Neural cell (in vitro differentiated cells): ENCODE measurements around the gene P2RX5.

Experiments
- EP300 ChIP-seq: fragments of 450-650 bp; conservative IDR thresholded peaks from 2 replicates; pipeline ENCODE4 v1.6.1; 2014; ENCODE audit warnings: antibody characterized with exemption, mild to moderate bottlenecking, moderate library complexity; ENCODE audit not compliant: poor library complexity, severe bottlenecking
- EZH2 ChIP-seq: fragments of 200-600, 300-800 bp; shearing (Covaris generic), sonication (generic); IDR thresholded peaks from 2 replicates; pipeline ENCODE4 v1.6.1; 2014; ENCODE audit warnings: antibody characterized with exemption, low read length, borderline replicate concordance, mild to moderate bottlenecking; ENCODE audit not compliant: insufficient read depth, poor library complexity, severe bottlenecking
- MXI1 ChIP-seq: fragments of 450-650 bp; conservative IDR thresholded peaks from 2 replicates; pipeline ENCODE4 v1.6.1; 2014; ENCODE audit warnings: antibody characterized with exemption, mild to moderate bottlenecking; ENCODE audit not compliant: poor library complexity, severe bottlenecking
- POLR2AphosphoS5 ChIP-seq: IDR thresholded peaks from 2 replicates; pipeline ENCODE4 v1.6.1; 2012
- RAD21 ChIP-seq: fragments of 450-650 bp; conservative IDR thresholded peaks from 2 replicates; pipeline ENCODE4 v1.6.1; 2014; ENCODE audit warnings: antibody characterized with exemption, mild to moderate bottlenecking, moderate library complexity
- SMC3 ChIP-seq: fragments of 450-650 bp; conservative IDR thresholded peaks from 2 replicates; pipeline ENCODE4 v1.6.1; 2014; ENCODE audit warnings: antibody characterized with exemption, mild to moderate bottlenecking, moderate library complexity; ENCODE audit not compliant: poor library complexity
- TAF1 ChIP-seq: IDR thresholded peaks from 2 replicates; pipeline ENCODE4 v1.6.1; 2012; ENCODE audit warnings: low read depth
- TF ChIP-seq, protein P1 (sequence below): fragments of 450-650 bp; IDR thresholded peaks from 2 replicates; pipeline ENCODE4 v1.5.1; 2014; ENCODE audit warnings: antibody characterized with exemption, mild to moderate bottlenecking, moderate library complexity; ENCODE audit not compliant: poor library complexity, severe bottlenecking
- TF ChIP-seq, protein P2 (sequence below): IDR thresholded peaks from 2 replicates; pipeline ENCODE4 v1.6.1; 2012; ENCODE audit warnings: borderline replicate concordance

DNA sequence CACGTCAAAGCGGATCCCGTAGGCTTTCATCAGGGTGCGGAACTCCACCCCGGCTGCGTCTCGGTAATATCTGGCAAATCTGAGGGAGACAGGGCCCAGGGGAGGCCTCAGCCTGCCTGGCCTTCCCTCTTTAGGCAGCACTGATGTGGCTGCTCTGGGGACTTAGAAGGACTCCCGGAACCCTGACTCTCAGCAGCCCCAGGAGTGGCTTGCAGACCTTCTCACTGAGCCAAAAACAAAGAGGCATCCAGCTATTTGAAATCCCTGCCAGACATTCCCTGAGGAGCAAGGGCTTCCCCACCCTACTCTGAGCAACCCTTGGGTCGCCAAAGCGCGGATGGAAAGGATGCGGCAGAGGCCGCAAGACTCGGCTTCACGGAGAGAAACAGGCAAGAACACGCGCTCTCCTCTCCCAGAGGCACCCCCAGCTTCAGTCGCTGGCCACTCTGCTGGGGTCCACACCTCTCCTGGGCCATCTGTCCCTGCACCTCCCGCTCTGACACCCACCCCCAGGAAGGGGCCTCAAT is 7.9 kb downstream of the P2RX5 start:
- TF ChIP-seq RAD21 = no peak
- no peak for TF ChIP-seq EZH2
- TF ChIP-seq, protein P1, sequence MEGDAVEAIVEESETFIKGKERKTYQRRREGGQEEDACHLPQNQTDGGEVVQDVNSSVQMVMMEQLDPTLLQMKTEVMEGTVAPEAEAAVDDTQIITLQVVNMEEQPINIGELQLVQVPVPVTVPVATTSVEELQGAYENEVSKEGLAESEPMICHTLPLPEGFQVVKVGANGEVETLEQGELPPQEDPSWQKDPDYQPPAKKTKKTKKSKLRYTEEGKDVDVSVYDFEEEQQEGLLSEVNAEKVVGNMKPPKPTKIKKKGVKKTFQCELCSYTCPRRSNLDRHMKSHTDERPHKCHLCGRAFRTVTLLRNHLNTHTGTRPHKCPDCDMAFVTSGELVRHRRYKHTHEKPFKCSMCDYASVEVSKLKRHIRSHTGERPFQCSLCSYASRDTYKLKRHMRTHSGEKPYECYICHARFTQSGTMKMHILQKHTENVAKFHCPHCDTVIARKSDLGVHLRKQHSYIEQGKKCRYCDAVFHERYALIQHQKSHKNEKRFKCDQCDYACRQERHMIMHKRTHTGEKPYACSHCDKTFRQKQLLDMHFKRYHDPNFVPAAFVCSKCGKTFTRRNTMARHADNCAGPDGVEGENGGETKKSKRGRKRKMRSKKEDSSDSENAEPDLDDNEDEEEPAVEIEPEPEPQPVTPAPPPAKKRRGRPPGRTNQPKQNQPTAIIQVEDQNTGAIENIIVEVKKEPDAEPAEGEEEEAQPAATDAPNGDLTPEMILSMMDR = no peak
- TF ChIP-seq, protein P2, sequence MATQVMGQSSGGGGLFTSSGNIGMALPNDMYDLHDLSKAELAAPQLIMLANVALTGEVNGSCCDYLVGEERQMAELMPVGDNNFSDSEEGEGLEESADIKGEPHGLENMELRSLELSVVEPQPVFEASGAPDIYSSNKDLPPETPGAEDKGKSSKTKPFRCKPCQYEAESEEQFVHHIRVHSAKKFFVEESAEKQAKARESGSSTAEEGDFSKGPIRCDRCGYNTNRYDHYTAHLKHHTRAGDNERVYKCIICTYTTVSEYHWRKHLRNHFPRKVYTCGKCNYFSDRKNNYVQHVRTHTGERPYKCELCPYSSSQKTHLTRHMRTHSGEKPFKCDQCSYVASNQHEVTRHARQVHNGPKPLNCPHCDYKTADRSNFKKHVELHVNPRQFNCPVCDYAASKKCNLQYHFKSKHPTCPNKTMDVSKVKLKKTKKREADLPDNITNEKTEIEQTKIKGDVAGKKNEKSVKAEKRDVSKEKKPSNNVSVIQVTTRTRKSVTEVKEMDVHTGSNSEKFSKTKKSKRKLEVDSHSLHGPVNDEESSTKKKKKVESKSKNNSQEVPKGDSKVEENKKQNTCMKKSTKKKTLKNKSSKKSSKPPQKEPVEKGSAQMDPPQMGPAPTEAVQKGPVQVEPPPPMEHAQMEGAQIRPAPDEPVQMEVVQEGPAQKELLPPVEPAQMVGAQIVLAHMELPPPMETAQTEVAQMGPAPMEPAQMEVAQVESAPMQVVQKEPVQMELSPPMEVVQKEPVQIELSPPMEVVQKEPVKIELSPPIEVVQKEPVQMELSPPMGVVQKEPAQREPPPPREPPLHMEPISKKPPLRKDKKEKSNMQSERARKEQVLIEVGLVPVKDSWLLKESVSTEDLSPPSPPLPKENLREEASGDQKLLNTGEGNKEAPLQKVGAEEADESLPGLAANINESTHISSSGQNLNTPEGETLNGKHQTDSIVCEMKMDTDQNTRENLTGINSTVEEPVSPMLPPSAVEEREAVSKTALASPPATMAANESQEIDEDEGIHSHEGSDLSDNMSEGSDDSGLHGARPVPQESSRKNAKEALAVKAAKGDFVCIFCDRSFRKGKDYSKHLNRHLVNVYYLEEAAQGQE = no peak
- no peak for TF ChIP-seq POLR2AphosphoS5
- TF ChIP-seq TAF1 = no peak
- TF ChIP-seq EP300 = no peak
- TF ChIP-seq SMC3 = no peak
- no peak for TF ChIP-seq MXI1
